Endothelial cell of umbilical vein (primary cell): Measurements from ENCODE around the gene PDZD4. TPM values are rescaled to one million over a fixed set of nuclear protein-coding genes. Genes with fewer than 3 reads are reported as not detected.

Experiments
- BruUV-seq: library from RNA; stranded (reverse); fragments of 400-500 nt; replicated peaks from 2 replicates; lab custom pipeline; 2021; lab: Mats Ljungman, UMichigan
- CTCF ChIA-PET: fragments of 300-600, 350-600 bp; sonication (Branson Sonifier 250); formaldehyde crosslinking; loops from one replicate; lab custom pipeline; 2021; ENCODE audit warnings: antibody characterized with exemption, inconsistent platforms; lab: Charles Lee
- POLR2A ChIA-PET: fragments of 300-600, 350-600 bp; sonication (Branson Sonifier 250); formaldehyde crosslinking; loops from one replicate; lab custom pipeline; 2021; ENCODE audit warnings: antibody characterized with exemption, inconsistent platforms; lab: Charles Lee
- DNase-seq: peaks from one replicate; pipeline ENCODE4 v3.0.0-alpha.2; 2011; ENCODE audit warnings: low read depth, low spot score
- FAIRE-seq: peaks from 2 replicates; lab custom pipeline; 2011; peaks lifted over from hg19 to GRCh38; lab: Jason Lieb, UNC
- H2AFZ ChIP-seq: 2 replicates; pipeline ENCODE4 v1.6.0; 2012; ENCODE audit warnings: low read depth, low read length, control low read depth, inconsistent platforms
- H3K27ac ChIP-seq: 2 replicates; pipeline ENCODE4 v1.5.1; 2011; ENCODE audit warnings: low read depth, mild to moderate bottlenecking, control low read depth, low read length, moderate library complexity; ENCODE audit not compliant: insufficient read depth
- H3K27me3 ChIP-seq, 2 experiments: 2 replicates each; pipeline versions ENCODE4 v1.6.0 to v1.6.1; 2011; ENCODE audit warnings: low read length in 2 of 2, mixed read lengths in 1 of 2; ENCODE audit not compliant: control insufficient read depth in 2 of 2, insufficient read depth in 2 of 2
- H3K36me3 ChIP-seq, 2 experiments: 2 replicates in 1 of 2; 3 replicates in 1 of 2; pipeline ENCODE4 v1.5.1; 2011; ENCODE audit warnings: low read length in 2 of 2, mild to moderate bottlenecking in 1 of 2, moderate library complexity in 1 of 2; ENCODE audit not compliant: control insufficient read depth in 2 of 2, insufficient read depth in 2 of 2; ENCODE audit errors: extremely low read depth in 1 of 2
- H3K4me1 ChIP-seq: 3 replicates; pipeline ENCODE4 v1.5.1; 2011; ENCODE audit warnings: mild to moderate bottlenecking, low read length; ENCODE audit not compliant: control insufficient read depth, insufficient read depth; ENCODE audit errors: extremely low read depth
- H3K4me2 ChIP-seq: 2 replicates; pipeline ENCODE4 v1.6.1; 2011; ENCODE audit warnings: low read length, control low read depth, mixed read lengths; ENCODE audit not compliant: insufficient read depth
- H3K4me3 ChIP-seq, 3 experiments: fragments of 200-600 bp in 1 of 3; sonication (generic), shearing (Covaris generic) in 1 of 3; replicated peaks in 1 of 3; 2 replicates each; pipeline ENCODE4 v1.5.1; 2011 to 2016; ENCODE audit warnings: control low read depth in 3 of 3, low read length in 3 of 3, mild to moderate bottlenecking in 2 of 3, inconsistent platforms in 1 of 3, low read depth in 1 of 3, moderate library complexity in 1 of 3; ENCODE audit not compliant: insufficient read depth in 1 of 3
- H3K79me2 ChIP-seq: 2 replicates; pipeline ENCODE4 v1.6.0; 2012; ENCODE audit warnings: low read length, inconsistent platforms; ENCODE audit not compliant: control insufficient read depth, insufficient read depth
- H3K9ac ChIP-seq: replicated peaks from 2 replicates; pipeline ENCODE3; 2011; ENCODE audit warnings: low read length, control low read depth; ENCODE audit not compliant: insufficient read depth; ENCODE audit errors: extremely low read depth
- H3K9me1 ChIP-seq: replicated peaks from 3 replicates; pipeline ENCODE4 v1.6.0; 2011; ENCODE audit warnings: mild to moderate bottlenecking, low read length; ENCODE audit not compliant: control insufficient read depth, insufficient read depth; ENCODE audit errors: extremely low read depth
- H3K9me3 ChIP-seq: replicated peaks from 2 replicates; pipeline ENCODE4 v1.5.1; 2012; ENCODE audit warnings: low read length, inconsistent platforms; ENCODE audit not compliant: control insufficient read depth, insufficient read depth
- H4K20me1 ChIP-seq: replicated peaks from 2 replicates; pipeline ENCODE3; 2011; ENCODE audit warnings: mild to moderate bottlenecking, low read length; ENCODE audit not compliant: control insufficient read depth, insufficient read depth; ENCODE audit errors: extremely low read depth
- EZH2 ChIP-seq: IDR thresholded peaks from 2 replicates; pipeline ENCODE4 v1.6.1; 2012; ENCODE audit warnings: borderline replicate concordance, low read depth, mild to moderate bottlenecking, moderate library complexity, low read length, inconsistent platforms; ENCODE audit not compliant: severe bottlenecking
- FOS ChIP-seq: IDR thresholded peaks from 2 replicates; pipeline ENCODE4 v1.6.1; 2011; ENCODE audit warnings: mild to moderate bottlenecking, low read length, moderate library complexity, borderline replicate concordance; ENCODE audit not compliant: insufficient read depth
- GATA2 ChIP-seq: IDR thresholded peaks from 2 replicates; pipeline ENCODE4 v1.7.0; 2011; ENCODE audit warnings: low read depth, mild to moderate bottlenecking, moderate library complexity, mixed read lengths, low read length; ENCODE audit not compliant: insufficient read length, insufficient read depth
- JUN ChIP-seq: IDR thresholded peaks from 2 replicates; pipeline ENCODE4 v1.6.1; 2011; ENCODE audit warnings: borderline replicate concordance, low read depth; ENCODE audit not compliant: insufficient read length, insufficient read depth
- MYC ChIP-seq: IDR thresholded peaks from one replicate; pipeline ENCODE4 v1.6.1; 2011; ENCODE audit warnings: mild to moderate bottlenecking, low read depth, low read length
- POLR2A ChIP-seq: IDR thresholded peaks from 2 replicates; pipeline ENCODE4 v1.6.1; 2012; ENCODE audit warnings: low read depth, mild to moderate bottlenecking, control low read depth, low read length
- POLR2AphosphoS5 ChIP-seq: IDR thresholded peaks from 2 replicates; pipeline ENCODE4 v1.6.1; 2012; ENCODE audit warnings: low read depth, mild to moderate bottlenecking, control low read depth, low read length, moderate library complexity; ENCODE audit not compliant: insufficient read depth
- dilution Hi-C: fragments of 300-500 bp; cut with MboI; formaldehyde crosslinking; loops from one replicate; pipeline ENCODE4 v1.15.0; 2019; ENCODE audit warnings: low sequenced_read_pairs; ENCODE audit not compliant: extremely low pct_ligation_motif_present
- intact Hi-C: fragments of 100-400 bp; cut with micrococcal nuclease; formaldehyde crosslinking; loops from one replicate; pipeline ENCODE4 v1.10.0; 2022
- polyA plus RNA-seq, 4 experiments: library from polyadenylated mRNA; depleted of rRNA in 3 of 4; stranded (reverse) in 3 of 4; unstranded in 1 of 4; fragments of >200 nt; gene quantifications; 2 replicates each; pipeline versions ENCODE4 v1.2.1 to v1.2.3, GENCODE V29; 2011 to 2012; ENCODE audit warnings: missing spikeins in 1 of 4
- total RNA-seq: library from RNA; stranded (reverse); gene quantifications from 2 replicates; pipeline ENCODE4 v1.2.3, GENCODE V29; 2021
- TF ChIP-seq, protein P1 (sequence below): IDR thresholded peaks from 2 replicates; pipeline ENCODE4 v1.6.1; 2011; ENCODE audit not compliant: insufficient read depth, insufficient read length
- TF ChIP-seq, protein P2 (sequence below), 2 donors: IDR thresholded peaks; 1 replicate in 1 of 2; 2 replicates in 1 of 2; pipeline ENCODE4 v1.5.1; 2011; ENCODE audit warnings: low read length in 2 of 2, mild to moderate bottlenecking in 2 of 2, moderate library complexity in 2 of 2, control low read depth in 1 of 2, inconsistent platforms in 1 of 2, low read depth in 1 of 2; ENCODE audit not compliant: insufficient read depth in 1 of 2; ENCODE audit errors: extremely low read depth in 1 of 2

PDZD4 gene
- total and polyA plus RNA-seq, 2 donors (not counting 3 experiments of a cell fraction or from before 2014, with no cell fraction given), result 0.07 to 0.09 TPM

DNA sequence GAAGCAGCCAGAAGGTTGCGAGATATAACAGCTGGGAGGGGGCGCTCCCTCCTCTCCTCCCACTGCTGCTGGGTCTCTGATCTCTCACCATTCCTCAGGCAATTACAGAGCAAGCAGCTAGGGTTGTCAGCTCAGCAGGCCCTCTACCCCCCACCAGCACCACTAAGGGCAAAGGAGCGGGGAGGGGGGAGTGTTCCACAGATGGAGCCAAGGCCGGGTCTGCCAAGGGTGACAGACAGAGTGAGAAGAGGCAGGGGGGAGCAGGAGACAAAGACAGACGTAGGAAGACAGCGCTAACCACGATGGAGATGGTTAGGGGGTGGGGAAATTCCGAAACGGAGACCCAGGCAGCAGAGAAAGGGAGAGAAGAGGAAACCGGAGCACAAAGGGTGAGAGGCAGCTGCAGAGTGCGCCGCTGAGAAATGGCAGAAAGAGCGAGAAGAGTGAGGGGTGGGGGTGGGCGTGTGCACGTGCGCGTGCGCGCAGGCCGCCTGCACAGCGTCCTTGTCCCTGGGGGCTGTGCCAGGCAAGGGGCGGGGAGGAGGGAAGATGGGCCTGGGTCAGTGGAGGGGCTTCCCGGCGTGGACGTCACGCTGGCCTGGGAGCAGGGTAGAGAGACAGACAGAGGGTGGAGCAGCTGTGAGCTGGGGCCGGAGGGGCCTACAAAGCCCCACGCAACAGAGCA is 48.8 kb upstream of the PDZD4 start:
- intact Hi-C loops, result loop anchor here (10.0 kb wide), 1 partner anchor 84 kb away; the partner anchor contains the start of genes IDH3G and SSR4
- ChIA-PET CTCF (no interaction called here), POLR2A (no interaction called here)
- DNase-seq (no peak), FAIRE-seq (no peak)
- TF ChIP-seq, protein P1, sequence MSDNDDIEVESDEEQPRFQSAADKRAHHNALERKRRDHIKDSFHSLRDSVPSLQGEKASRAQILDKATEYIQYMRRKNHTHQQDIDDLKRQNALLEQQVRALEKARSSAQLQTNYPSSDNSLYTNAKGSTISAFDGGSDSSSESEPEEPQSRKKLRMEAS, result no peak
- TF ChIP-seq JUN (no peak), POLR2AphosphoS5 (no peak), POLR2A (no peak), FOS (no peak), MYC (no peak), EZH2 (no peak), GATA2 (no peak)
- TF ChIP-seq, protein P2, sequence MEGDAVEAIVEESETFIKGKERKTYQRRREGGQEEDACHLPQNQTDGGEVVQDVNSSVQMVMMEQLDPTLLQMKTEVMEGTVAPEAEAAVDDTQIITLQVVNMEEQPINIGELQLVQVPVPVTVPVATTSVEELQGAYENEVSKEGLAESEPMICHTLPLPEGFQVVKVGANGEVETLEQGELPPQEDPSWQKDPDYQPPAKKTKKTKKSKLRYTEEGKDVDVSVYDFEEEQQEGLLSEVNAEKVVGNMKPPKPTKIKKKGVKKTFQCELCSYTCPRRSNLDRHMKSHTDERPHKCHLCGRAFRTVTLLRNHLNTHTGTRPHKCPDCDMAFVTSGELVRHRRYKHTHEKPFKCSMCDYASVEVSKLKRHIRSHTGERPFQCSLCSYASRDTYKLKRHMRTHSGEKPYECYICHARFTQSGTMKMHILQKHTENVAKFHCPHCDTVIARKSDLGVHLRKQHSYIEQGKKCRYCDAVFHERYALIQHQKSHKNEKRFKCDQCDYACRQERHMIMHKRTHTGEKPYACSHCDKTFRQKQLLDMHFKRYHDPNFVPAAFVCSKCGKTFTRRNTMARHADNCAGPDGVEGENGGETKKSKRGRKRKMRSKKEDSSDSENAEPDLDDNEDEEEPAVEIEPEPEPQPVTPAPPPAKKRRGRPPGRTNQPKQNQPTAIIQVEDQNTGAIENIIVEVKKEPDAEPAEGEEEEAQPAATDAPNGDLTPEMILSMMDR (IDR thresholded peaks at IDR 0.05; ENCODE audit: extremely low read depth in 1 of 2, insufficient read depth in 1 of 2, low read depth in 1 of 2, low read length in 2 of 2), result no peak
- Histone ChIP-seq H3K79me2 (no peaks in the 10 kb centered on the region), H3K4me3 (no peak overlapping the region), H3K9me1 (no peaks in the 10 kb centered on the region), H2AFZ (no peak overlapping the region), H3K9ac (no peak overlapping the region), H3K27me3 (peaks cover 11 to 12% of the 10 kb centered on the region in 2 experiments), H4K20me1 (no peaks in the 10 kb centered on the region), H3K9me3 (no peaks in the 10 kb centered on the region), H3K4me2 (no peak overlapping the region), H3K4me1 (no peaks in the 10 kb centered on the region), H3K27ac (no peak overlapping the region), H3K36me3 (no peaks in the 10 kb centered on the region)
- BruUV-seq, result no TSS peak
- dilution Hi-C loops, result no loop called here
